Ishikawa (cell line): ENCODE data around the gene FAM149B1.

ENCODE experiments used
- CEBPB ChIP-seq: IDR thresholded peaks from 2 replicates; pipeline ENCODE4 v1.6.1; 2012
- CREB1 ChIP-seq: IDR thresholded peaks from 2 replicates; pipeline ENCODE4 v1.6.1; 2012; ENCODE audit warnings: low read depth
- EGR1 ChIP-seq: IDR thresholded peaks from 2 replicates; pipeline ENCODE4 v1.6.1; 2012
- EP300 ChIP-seq: IDR thresholded peaks from 2 replicates; pipeline ENCODE4 v1.6.1; 2012; ENCODE audit warnings: borderline replicate concordance
- FOXM1 ChIP-seq: IDR thresholded peaks from 2 replicates; pipeline ENCODE4 v1.6.1; 2012; ENCODE audit warnings: low read depth, borderline replicate concordance
- MAX ChIP-seq: IDR thresholded peaks from 2 replicates; pipeline ENCODE4 v1.6.1; 2012
- NFIC ChIP-seq: IDR thresholded peaks from 2 replicates; pipeline ENCODE4 v1.6.1; 2012
- RAD21 ChIP-seq: IDR thresholded peaks from 2 replicates; pipeline ENCODE4 v1.6.1; 2012; ENCODE audit warnings: low read depth
- REST ChIP-seq: IDR thresholded peaks from 2 replicates; pipeline ENCODE4 v1.6.1; 2012; ENCODE audit warnings: low read depth, mild to moderate bottlenecking
- TAF1 ChIP-seq: IDR thresholded peaks from 2 replicates; pipeline ENCODE4 v1.6.1; 2012; ENCODE audit warnings: low read depth, mild to moderate bottlenecking
- TCF12 ChIP-seq: IDR thresholded peaks from 2 replicates; pipeline ENCODE4 v1.6.1; 2012; ENCODE audit warnings: low read depth
- TEAD4 ChIP-seq: IDR thresholded peaks from 2 replicates; pipeline ENCODE4 v1.6.1; 2012
- USF1 ChIP-seq: IDR thresholded peaks from 2 replicates; pipeline ENCODE4 v1.6.1; 2012
- YY1 ChIP-seq: IDR thresholded peaks from 2 replicates; pipeline ENCODE4 v1.6.1; 2012; ENCODE audit warnings: low read depth
- ZBTB7A ChIP-seq: IDR thresholded peaks from 2 replicates; pipeline ENCODE4 v1.6.1; 2012; ENCODE audit warnings: low read depth

Gene FAM149B1

GRCh38 chr10:73174148-73174925 lies 6.4 kb downstream of the FAM149B1 start:
- TF ChIP-seq RAD21 (no peak), TEAD4 (no peak), CREB1 (no peak), CEBPB (no peak), FOXM1 (no peak), USF1 (no peak), NFIC (no peak), EGR1 (no peak), TAF1 (no peak), TCF12 (no peak)

- TF ChIP-seq CREB1 (no peak), REST (no peak), EP300 (no peak), EGR1 (no peak), YY1 (no peak)
These were observed 14.6 kb downstream of the FAM149B1 start for GRCh38 chr10:73182568-73182967.

- TF ChIP-seq RAD21 (no peak), TEAD4 (no peak), TCF12 (no peak), EP300 (no peak), REST (no peak), ZBTB7A (no peak), TAF1 (no peak), NFIC (no peak), EGR1 (no peak), MAX (no peak), FOXM1 (no peak), CREB1 (no peak), CEBPB (no peak), YY1 (no peak)
These were observed 15.9 kb downstream of the FAM149B1 start for GRCh38 chr10:73183667-73184281.

- TF ChIP-seq CEBPB (no peak), ZBTB7A (no peak), REST (no peak), USF1 (no peak), NFIC (no peak), MAX (no peak), YY1 (no peak), EGR1 (no peak), TEAD4 (no peak), FOXM1 (no peak), TAF1 (no peak), TCF12 (no peak), EP300 (no peak), RAD21 (no peak), CREB1 (no peak)
These were observed 18.3 kb downstream of the FAM149B1 start for GRCh38 chr10:73186266-73186665.
